ENCODE measurements around the gene GPHN. TPM values are rescaled to one million over a fixed set of nuclear protein-coding genes. Genes with fewer than 3 reads are reported as not detected.

Gene GPHN
- polyA plus RNA-seq, 2 of the 4 experiments (the other 2 are of a cell fraction) = 12.7 to 15.5 TPM

DNA sequence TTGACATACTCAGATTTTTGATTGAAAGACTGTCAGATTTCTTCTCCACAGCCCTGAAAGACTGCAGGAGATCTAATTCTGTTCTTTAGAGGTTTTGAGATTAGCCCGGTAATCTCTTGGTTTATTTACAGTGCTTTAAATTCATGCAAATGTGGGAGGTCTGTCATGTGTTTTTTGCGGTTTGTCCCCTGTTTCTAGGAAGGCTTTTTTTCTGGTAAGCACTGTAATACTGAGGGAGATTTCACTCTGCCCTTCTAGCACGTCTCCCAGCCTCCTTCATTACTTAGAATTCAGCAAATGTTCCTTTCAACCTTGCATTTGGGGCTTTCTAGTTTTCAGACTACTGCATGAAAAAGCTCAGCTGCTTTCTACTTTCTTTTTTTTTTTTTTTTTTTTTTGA lies 31.1 kb downstream of the GPHN start:
- no peak for ATAC-seq
- POLR2A ChIA-PET = no interaction called here
- no peak overlapping the region for H3K4me2 ChIP-seq
- no peak for FAIRE-seq
- CTCF ChIA-PET = no interaction called here
- no peak for DNase-seq (ENCODE audit: low read depth in 1 of 2, low spot score in 1 of 2)
- TF ChIP-seq ZC3H11A (IDR thresholded peaks at IDR 0.05) (no peak), RFX5 (IDR thresholded peaks at IDR 0.05) (no peak), EHMT2 (IDR thresholded peaks at IDR 0.05; ENCODE audit: low read depth) (no peak), BHLHE40 (IDR thresholded peaks at IDR 0.05; ENCODE audit: low read depth, low read length) (no peak), ZNF302 (CRISPR knock-in tag; IDR thresholded peaks at IDR 0.05) (no peak), FOXS1 (CRISPR knock-in tag; IDR thresholded peaks at IDR 0.05) (no peak), SREBF2 (IDR thresholded peaks at IDR 0.05) (no peak), KDM5A (IDR thresholded peaks at IDR 0.05) (no peak), USF2 (IDR thresholded peaks at IDR 0.05) (no peak), PHF8 (IDR thresholded peaks at IDR 0.05; ENCODE audit: borderline replicate concordance, low read depth) (no peak), HDAC2 (IDR thresholded peaks at IDR 0.05) (no peak), NR3C1 (IDR thresholded peaks at IDR 0.05) (no peak), KDM1A (IDR thresholded peaks at IDR 0.05; ENCODE audit: low read depth) (no peak), EP300 (IDR thresholded peaks at IDR 0.05) (no peak), POLR2A (IDR thresholded peaks at IDR 0.05; ENCODE audit: low read length) (no peak), JUN (IDR thresholded peaks at IDR 0.05) (no peak), EHF (CRISPR knock-in tag; IDR thresholded peaks at IDR 0.05) (no peak), RARB (CRISPR knock-in tag; IDR thresholded peaks at IDR 0.05) (no peak), BCL3 (IDR thresholded peaks at IDR 0.05) (no peak)
- TF ChIP-seq, protein P1, sequence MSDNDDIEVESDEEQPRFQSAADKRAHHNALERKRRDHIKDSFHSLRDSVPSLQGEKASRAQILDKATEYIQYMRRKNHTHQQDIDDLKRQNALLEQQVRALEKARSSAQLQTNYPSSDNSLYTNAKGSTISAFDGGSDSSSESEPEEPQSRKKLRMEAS (IDR thresholded peaks at IDR 0.05) = no peak
- H3K27ac ChIP-seq = no peak overlapping the region
- H3K4me3 ChIP-seq = no peak overlapping the region
- no peaks in the 10 kb centered on the region for H3K4me1 ChIP-seq
- no peaks in the 10 kb centered on the region for H3K9me3 ChIP-seq
- WGBS (ENCODE audit: missing lambda C conversion rate) = 89% methylated on average over 3 of the region's 3 CpGs

GRCh38 chr14:66540038-66540437 lies 32.1 kb downstream of the GPHN start:
- ChIA-PET CTCF (no interaction called here), POLR2A (no interaction called here)
- DNase-seq (ENCODE audit: low read depth in 1 of 2, low spot score in 1 of 2) (no peak), ATAC-seq (no peak), FAIRE-seq (no peak)
- TF ChIP-seq HEYL (CRISPR knock-in tag; IDR thresholded peaks at IDR 0.05) = no peak
- no peak for TF ChIP-seq HOXB5 (CRISPR knock-in tag; IDR thresholded peaks at IDR 0.05)
- TF ChIP-seq USF2 (IDR thresholded peaks at IDR 0.05) = no peak
- TF ChIP-seq JUN (IDR thresholded peaks at IDR 0.05) = no peak
- no peak for TF ChIP-seq POLR2AphosphoS2 (conservative IDR thresholded peaks at IDR 0.05; ENCODE audit: low read length)
- TF ChIP-seq NR3C1 (IDR thresholded peaks at IDR 0.05) = no peak
- TF ChIP-seq MYC (IDR thresholded peaks at IDR 0.05; ENCODE audit: borderline replicate concordance, low read length) = no peak
- TF ChIP-seq MAFK (IDR thresholded peaks at IDR 0.05; ENCODE audit: partially characterized antibody) = no peak
- no peak for TF ChIP-seq PBX3 (IDR thresholded peaks at IDR 0.05)
- no peak for TF ChIP-seq CEBPB (IDR thresholded peaks at IDR 0.05)
- no peak for TF ChIP-seq NFE2L2 (conservative IDR thresholded peaks at IDR 0.05; ENCODE audit: low read length)
- no peak for TF ChIP-seq ESRRA (IDR thresholded peaks at IDR 0.05; ENCODE audit: borderline replicate concordance, low read length)
- TF ChIP-seq CHD4 (IDR thresholded peaks at IDR 0.05; ENCODE audit: borderline replicate concordance) = no peak
- TF ChIP-seq POLR2A (IDR thresholded peaks at IDR 0.05; ENCODE audit: low read length) = no peak
- no peak for TF ChIP-seq TP53 (CRISPR knock-in tag; IDR thresholded peaks at IDR 0.05)
- no peak for TF ChIP-seq BCL3 (IDR thresholded peaks at IDR 0.05)
- TF ChIP-seq, protein P2, sequence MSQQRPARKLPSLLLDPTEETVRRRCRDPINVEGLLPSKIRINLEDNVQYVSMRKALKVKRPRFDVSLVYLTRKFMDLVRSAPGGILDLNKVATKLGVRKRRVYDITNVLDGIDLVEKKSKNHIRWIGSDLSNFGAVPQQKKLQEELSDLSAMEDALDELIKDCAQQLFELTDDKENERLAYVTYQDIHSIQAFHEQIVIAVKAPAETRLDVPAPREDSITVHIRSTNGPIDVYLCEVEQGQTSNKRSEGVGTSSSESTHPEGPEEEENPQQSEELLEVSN (IDR thresholded peaks at IDR 0.05; ENCODE audit: borderline replicate concordance, low read depth) = no peak
- no peak for TF ChIP-seq ZSCAN20 (CRISPR knock-in tag; IDR thresholded peaks at IDR 0.05)
- H3K27ac ChIP-seq = no peak overlapping the region
- H3K4me2 ChIP-seq = no peak overlapping the region
- H3K4me1 ChIP-seq = no peaks in the 10 kb centered on the region
- no peak overlapping the region for H3K4me3 ChIP-seq
- H3K9me3 ChIP-seq = no peaks in the 10 kb centered on the region
- WGBS (ENCODE audit: missing lambda C conversion rate) = 88% methylated on average over 1 of the region's 1 CpG

All from A549 (cell line).